GM23338 (cell line): Measurements from ENCODE around the gene WDR26. TPM values are rescaled to one million over a fixed set of nuclear protein-coding genes. Genes with fewer than 3 reads are reported as not detected.

ENCODE experiments used
- ATAC-seq: fragments of 200-7000 bp; cut with Tn5 transposase; 3 replicates; pipeline ENCODE4 v1.9.1; 2020
- DNase-seq: peaks from one replicate; pipeline ENCODE4 v3.0.0-alpha.2; 2015; ENCODE audit warnings: low spot score
- H2AFZ ChIP-seq: fragments of 200-600 bp; sonication (generic); 2 replicates; pipeline ENCODE4 v1.8.0; 2016; ENCODE audit warnings: antibody characterized with exemption, mild to moderate bottlenecking, moderate library complexity
- H3F3A ChIP-seq: fragments of 200-600 bp; sonication (generic); replicated peaks from 2 replicates; pipeline ENCODE4 v1.8.0; 2017; ENCODE audit warnings: antibody characterized with exemption, mixed run types, low read depth
- H3K27ac ChIP-seq: fragments of 200-600 bp; sonication (generic); 2 replicates; pipeline ENCODE4 v1.6.1; 2016; ENCODE audit warnings: low read depth
- H3K27me3 ChIP-seq: fragments of 200-600 bp; sonication (generic); 2 replicates; pipeline ENCODE4 v1.8.0; 2016; ENCODE audit warnings: mild to moderate bottlenecking, mixed run types, moderate library complexity; ENCODE audit not compliant: insufficient read depth
- H3K36me3 ChIP-seq: fragments of 200-600 bp; sonication (generic); 2 replicates; pipeline ENCODE4 v1.8.0; 2016; ENCODE audit warnings: mild to moderate bottlenecking; ENCODE audit not compliant: insufficient read depth
- H3K4me1 ChIP-seq: fragments of 200-600 bp; sonication (generic); 2 replicates; pipeline ENCODE4 v1.8.0; 2016; ENCODE audit warnings: mild to moderate bottlenecking, moderate library complexity; ENCODE audit not compliant: insufficient read depth
- H3K4me2 ChIP-seq: fragments of 200-600 bp; sonication (generic); 2 replicates; pipeline ENCODE4 v1.7.1; 2017; ENCODE audit warnings: mixed run types
- H3K4me3 ChIP-seq: fragments of 200-600 bp; sonication (generic); 2 replicates; pipeline ENCODE4 v1.6.1; 2016; ENCODE audit warnings: mixed run types
- H3K79me2 ChIP-seq: fragments of 200-600 bp; sonication (generic); replicated peaks from 2 replicates; pipeline ENCODE4 v1.8.0; 2017; ENCODE audit warnings: mild to moderate bottlenecking; ENCODE audit not compliant: insufficient read depth
- H3K9me2 ChIP-seq: fragments of 200-600 bp; sonication (generic); 2 replicates; pipeline ENCODE4 v1.8.0; 2017; ENCODE audit not compliant: insufficient read depth
- H4K20me1 ChIP-seq: fragments of 200-600 bp; sonication (generic); replicated peaks from 2 replicates; pipeline ENCODE4 v1.8.0; 2017; ENCODE audit warnings: mild to moderate bottlenecking; ENCODE audit not compliant: insufficient read depth
- H3K27ac Mint-ChIP-seq: 2 replicates; pipeline ENCODE4 v1.8.0; 2020; ENCODE audit warnings: inconsistent platforms, mild to moderate bottlenecking, moderate library complexity, mixed read lengths
- H3K27me3 Mint-ChIP-seq: 3 replicates; pipeline ENCODE4 v1.8.0; 2022; ENCODE audit warnings: low read depth, mild to moderate bottlenecking, moderate library complexity, mixed read lengths, inconsistent platforms; ENCODE audit not compliant: insufficient read depth, poor library complexity
- H3K36me3 Mint-ChIP-seq: 3 replicates; pipeline ENCODE4 v1.8.0; 2021; ENCODE audit warnings: low read depth, mild to moderate bottlenecking, inconsistent platforms, moderate library complexity, mixed read lengths
- H3K4me1 Mint-ChIP-seq: 3 replicates; pipeline ENCODE4 v1.8.0; 2020; ENCODE audit warnings: mild to moderate bottlenecking, inconsistent platforms, mixed read lengths
- H3K4me3 Mint-ChIP-seq: 3 replicates; pipeline ENCODE4 v1.8.0; 2021; ENCODE audit warnings: moderate library complexity, mild to moderate bottlenecking, inconsistent platforms, mixed read lengths
- H3K9me3 Mint-ChIP-seq: 3 replicates; pipeline ENCODE4 v1.8.0; 2020; ENCODE audit warnings: moderate library complexity, mild to moderate bottlenecking, inconsistent platforms, mixed read lengths
- EZH2phosphoT487 ChIP-seq: fragments of 200-600 bp; sonication (generic); IDR thresholded peaks from one replicate; pipeline ENCODE4 v1.8.1; 2018; ENCODE audit warnings: antibody characterized with exemption; ENCODE audit not compliant: unreplicated experiment
- POLR2AphosphoS5 ChIP-seq: IDR thresholded peaks from 2 replicates; pipeline ENCODE4 v1.6.1; 2016; ENCODE audit warnings: antibody characterized with exemption, low read depth
- ZNF331 ChIP-seq: fragments of 250-450 bp; sonication (Bioruptor Pico); IDR thresholded peaks from 2 replicates; pipeline ENCODE4 v1.5.0; 2020; ENCODE audit warnings: low read depth, mild to moderate bottlenecking, moderate library complexity
- ZNF462 ChIP-seq: fragments of 250-450 bp; sonication (Bioruptor Pico); IDR thresholded peaks from 2 replicates; pipeline ENCODE4 v1.5.0; 2020; ENCODE audit warnings: mild to moderate bottlenecking, moderate library complexity
- polyA plus RNA-seq: library from polyadenylated mRNA; unstranded; fragments of >200 nt; fragmentation: Nextera tagmentation; extraction: Ambion mirVana; gene quantifications from 2 replicates; pipeline ENCODE4 v1.2.1, GENCODE V29; 2016
- total RNA-seq: library from RNA; depleted of rRNA; stranded (reverse); fragments of >200 nt; shearing (Covaris generic); gene quantifications from 2 replicates; pipeline ENCODE4 v1.2.3, GENCODE V29; 2014

Gene WDR26
- total and polyA plus RNA-seq, 2 experiments from 2014 or later = 16.9 to 74.6 TPM

GRCh38 chr1:224408294-224408590 is 26.4 kb downstream of the WDR26 start (continued):
- TF ChIP-seq ZNF462 (CRISPR knock-in tag) (no peak), ZNF331 (no peak), POLR2AphosphoS5 (no peak)

GRCh38 chr1:224407571-224408293 is 26.9 kb downstream of the WDR26 start:
- H4K20me1 ChIP-seq = peaks cover 17% of the 10 kb centered on the region; the same call in 1 of the 2 replicates
- no peaks in the 10 kb centered on the region for H3K79me2 ChIP-seq
- H3K4me3 Mint-ChIP-seq = no peak overlapping the region
- H3K4me1 Mint-ChIP-seq = no peaks in the 10 kb centered on the region
- no peak for TF ChIP-seq EZH2phosphoT487
- no peak for TF ChIP-seq ZNF462 (CRISPR knock-in tag)
- H3K9me2 ChIP-seq = no peaks in the 10 kb centered on the region
- H3K36me3 ChIP-seq = peaks cover 46% of the 10 kb centered on the region; the same call in 1 of the 2 replicates
- no peaks in the 10 kb centered on the region for H3K27me3 ChIP-seq
- no peak overlapping the region for H3K4me2 ChIP-seq
- ATAC-seq (no peak), DNase-seq (no peak)
- H2AFZ ChIP-seq = no peak overlapping the region
- H3K9me3 Mint-ChIP-seq = no peaks in the 10 kb centered on the region
- H3K27me3 Mint-ChIP-seq = peaks cover 7% of the 10 kb centered on the region
- peak overlapping the region; percentile 52; the same call in 1 of the 2 replicates for H3K27ac ChIP-seq
- no peaks in the 10 kb centered on the region; the same call in 1 of the 2 replicates for H3F3A ChIP-seq
- H3K4me1 ChIP-seq = no peaks in the 10 kb centered on the region
- peaks cover 75% of the 10 kb centered on the region for H3K36me3 Mint-ChIP-seq
- no peak overlapping the region for H3K27ac Mint-ChIP-seq
- H3K4me3 ChIP-seq = no peak overlapping the region
